Activated CD8-positive, alpha-beta T cell treated with anti-CD3 and anti-CD28 coated beads for 36 hours (primary cell): ENCODE measurements around the gene LRRC14B. TPM values are rescaled to one million over a fixed set of nuclear protein-coding genes. Genes with fewer than 3 reads are reported as not detected.

Experiments
- ATAC-seq: fragments of 200-7000 bp; cut with Tn5 transposase; one replicate; pipeline ENCODE4 v1.10.0; 2021; ENCODE audit warnings: mild to moderate bottlenecking, moderate library complexity
- CTCF ChIA-PET: fragments of 350-600 bp; sonication (Branson Sonifier 250); formaldehyde crosslinking; loops from one replicate; lab custom pipeline; 2021; ENCODE audit warnings: antibody characterized with exemption; lab: Charles Lee
- POLR2A ChIA-PET: fragments of 350-600 bp; sonication (Branson Sonifier 250); formaldehyde crosslinking; loops from one replicate; lab custom pipeline; 2021; ENCODE audit warnings: antibody characterized with exemption; lab: Charles Lee
- DNase-seq: peaks from one replicate; pipeline ENCODE4 v3.0.0-alpha.2; 2020
- H3K27ac Mint-ChIP-seq: one replicate; pipeline ENCODE4 v1.8.0; 2021; ENCODE audit warnings: mild to moderate bottlenecking, mixed read lengths
- H3K27me3 Mint-ChIP-seq: one replicate; pipeline ENCODE4 v1.8.0; 2021; ENCODE audit warnings: mixed read lengths
- H3K36me3 Mint-ChIP-seq: one replicate; pipeline ENCODE4 v1.8.0; 2021; ENCODE audit warnings: low read depth, mixed read lengths
- H3K4me1 Mint-ChIP-seq: one replicate; pipeline ENCODE4 v1.8.0; 2021; ENCODE audit warnings: low read depth, mixed read lengths
- H3K4me3 Mint-ChIP-seq: one replicate; pipeline ENCODE4 v1.8.0; 2021; ENCODE audit warnings: mild to moderate bottlenecking, moderate library complexity, mixed read lengths
- H3K9me3 Mint-ChIP-seq: one replicate; pipeline ENCODE4 v1.8.0; 2021; ENCODE audit warnings: mixed read lengths
- intact Hi-C: fragments of 100-400 bp; cut with micrococcal nuclease; formaldehyde crosslinking; loops from one replicate; pipeline ENCODE4 v1.10.0; 2022
- total RNA-seq, 2 experiments: library from RNA; stranded (reverse); gene quantifications; one replicate each; pipeline ENCODE4 v1.2.3, GENCODE V29; 2021
- TF ChIP-seq, protein P1 (sequence below): fragments of 200-600 bp; IDR thresholded peaks from one replicate; pipeline ENCODE4 v1.8.0; 2022; ENCODE audit warnings: antibody characterized with exemption, mild to moderate bottlenecking

LRRC14B gene
- total RNA-seq, 2 experiments from 2014 or later: 0.16 TPM; not detected in 1

DNA sequence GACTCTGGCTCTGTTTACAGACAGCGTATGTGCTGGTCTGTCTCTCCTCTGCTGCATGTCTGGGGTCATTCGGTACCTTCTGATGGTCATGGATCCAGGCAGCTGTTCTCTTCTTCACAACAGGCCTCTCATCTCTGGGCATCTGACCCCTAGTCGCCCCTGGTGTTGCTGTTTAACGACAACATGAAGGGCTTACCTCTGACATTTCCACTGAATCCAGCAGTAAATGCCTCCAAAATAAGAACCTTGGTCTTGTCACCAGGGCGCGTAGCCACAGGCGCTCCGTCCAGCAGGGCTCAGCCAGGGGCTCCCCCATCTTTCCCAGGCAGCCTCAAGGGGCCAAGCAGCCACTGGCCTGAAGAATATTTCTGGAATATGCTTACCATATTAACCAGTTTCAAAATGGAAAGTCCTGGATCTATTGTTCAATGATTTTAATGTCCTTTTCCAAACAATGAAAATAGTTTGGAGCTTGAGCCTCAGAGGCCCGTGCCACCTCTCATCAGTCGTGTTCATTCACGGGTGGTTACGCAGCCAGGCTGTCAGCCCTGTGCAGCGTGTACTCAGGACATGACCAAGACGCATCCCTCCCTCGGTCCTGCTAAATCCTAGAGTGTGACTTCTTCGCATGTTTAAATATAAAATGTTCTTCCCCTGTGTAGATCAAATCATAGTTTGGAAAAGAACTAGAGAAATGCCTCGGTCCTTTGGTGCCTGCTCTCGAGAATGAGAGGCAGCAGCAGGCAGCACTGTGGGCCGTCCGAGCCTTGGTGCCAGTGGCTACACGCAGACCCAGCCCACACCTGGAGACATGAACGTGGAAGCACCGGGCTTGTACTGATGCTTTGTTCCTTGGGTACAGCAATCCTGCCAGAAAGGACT, 30.1 kb upstream of the LRRC14B start:
- intact Hi-C loops: no loop called here
- H3K9me3 Mint-ChIP-seq: no peaks in the 10 kb centered on the region
- TF ChIP-seq, protein P1, sequence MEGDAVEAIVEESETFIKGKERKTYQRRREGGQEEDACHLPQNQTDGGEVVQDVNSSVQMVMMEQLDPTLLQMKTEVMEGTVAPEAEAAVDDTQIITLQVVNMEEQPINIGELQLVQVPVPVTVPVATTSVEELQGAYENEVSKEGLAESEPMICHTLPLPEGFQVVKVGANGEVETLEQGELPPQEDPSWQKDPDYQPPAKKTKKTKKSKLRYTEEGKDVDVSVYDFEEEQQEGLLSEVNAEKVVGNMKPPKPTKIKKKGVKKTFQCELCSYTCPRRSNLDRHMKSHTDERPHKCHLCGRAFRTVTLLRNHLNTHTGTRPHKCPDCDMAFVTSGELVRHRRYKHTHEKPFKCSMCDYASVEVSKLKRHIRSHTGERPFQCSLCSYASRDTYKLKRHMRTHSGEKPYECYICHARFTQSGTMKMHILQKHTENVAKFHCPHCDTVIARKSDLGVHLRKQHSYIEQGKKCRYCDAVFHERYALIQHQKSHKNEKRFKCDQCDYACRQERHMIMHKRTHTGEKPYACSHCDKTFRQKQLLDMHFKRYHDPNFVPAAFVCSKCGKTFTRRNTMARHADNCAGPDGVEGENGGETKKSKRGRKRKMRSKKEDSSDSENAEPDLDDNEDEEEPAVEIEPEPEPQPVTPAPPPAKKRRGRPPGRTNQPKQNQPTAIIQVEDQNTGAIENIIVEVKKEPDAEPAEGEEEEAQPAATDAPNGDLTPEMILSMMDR: no peak
- ATAC-seq: no peak
- CTCF ChIA-PET: no interaction called here
- H3K27me3 Mint-ChIP-seq: peaks cover 6% of the 10 kb centered on the region
- H3K36me3 Mint-ChIP-seq: no peaks in the 10 kb centered on the region
- POLR2A ChIA-PET: no interaction called here
- no peak overlapping the region for H3K27ac Mint-ChIP-seq
- no peak for DNase-seq
- no peak overlapping the region for H3K4me3 Mint-ChIP-seq
- no peaks in the 10 kb centered on the region for H3K4me1 Mint-ChIP-seq

GRCh38 chr5:161803-162110, 29.5 kb upstream of the LRRC14B start:
- intact Hi-C loops: no loop called here
- TF ChIP-seq, protein P1: no peak
- Mint-ChIP-seq H3K9me3 (no peaks in the 10 kb centered on the region), H3K27ac (no peak overlapping the region), H3K36me3 (no peaks in the 10 kb centered on the region), H3K27me3 (peaks cover 6% of the 10 kb centered on the region), H3K4me1 (no peaks in the 10 kb centered on the region), H3K4me3 (no peak overlapping the region)
- POLR2A ChIA-PET: no interaction called here
- ATAC-seq (no peak), DNase-seq (no peak)
- CTCF ChIA-PET: no interaction called here

DNA sequence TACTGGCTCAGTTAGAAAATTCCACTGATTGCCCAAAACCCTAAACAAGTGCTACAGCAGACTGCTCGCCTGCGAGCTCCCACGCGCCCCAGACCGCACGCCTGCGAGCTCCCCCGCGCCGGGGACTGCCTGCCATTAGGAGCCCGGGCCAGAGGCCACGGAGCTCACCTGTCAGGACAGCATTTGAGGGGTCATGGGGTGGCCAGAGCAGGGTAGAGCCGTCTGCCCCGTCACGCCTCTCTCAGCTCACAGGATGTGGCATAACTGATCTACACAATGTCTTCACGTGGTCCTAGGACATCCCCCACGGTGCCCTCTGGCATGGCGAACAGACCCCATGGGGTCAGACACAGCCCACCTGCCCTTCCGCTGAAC, 29.1 kb upstream of the LRRC14B start:
- H3K36me3 Mint-ChIP-seq: no peaks in the 10 kb centered on the region
- TF ChIP-seq, protein P1: no peak
- ChIA-PET POLR2A (no interaction called here), CTCF (no interaction called here)
- no peak overlapping the region for H3K4me3 Mint-ChIP-seq
- no peaks in the 10 kb centered on the region for H3K9me3 Mint-ChIP-seq
- DNase-seq (no peak), ATAC-seq (no peak)
- no peaks in the 10 kb centered on the region for H3K4me1 Mint-ChIP-seq
- peaks cover 6% of the 10 kb centered on the region for H3K27me3 Mint-ChIP-seq
- no peak overlapping the region for H3K27ac Mint-ChIP-seq
- intact Hi-C loops: no loop called here

DNA sequence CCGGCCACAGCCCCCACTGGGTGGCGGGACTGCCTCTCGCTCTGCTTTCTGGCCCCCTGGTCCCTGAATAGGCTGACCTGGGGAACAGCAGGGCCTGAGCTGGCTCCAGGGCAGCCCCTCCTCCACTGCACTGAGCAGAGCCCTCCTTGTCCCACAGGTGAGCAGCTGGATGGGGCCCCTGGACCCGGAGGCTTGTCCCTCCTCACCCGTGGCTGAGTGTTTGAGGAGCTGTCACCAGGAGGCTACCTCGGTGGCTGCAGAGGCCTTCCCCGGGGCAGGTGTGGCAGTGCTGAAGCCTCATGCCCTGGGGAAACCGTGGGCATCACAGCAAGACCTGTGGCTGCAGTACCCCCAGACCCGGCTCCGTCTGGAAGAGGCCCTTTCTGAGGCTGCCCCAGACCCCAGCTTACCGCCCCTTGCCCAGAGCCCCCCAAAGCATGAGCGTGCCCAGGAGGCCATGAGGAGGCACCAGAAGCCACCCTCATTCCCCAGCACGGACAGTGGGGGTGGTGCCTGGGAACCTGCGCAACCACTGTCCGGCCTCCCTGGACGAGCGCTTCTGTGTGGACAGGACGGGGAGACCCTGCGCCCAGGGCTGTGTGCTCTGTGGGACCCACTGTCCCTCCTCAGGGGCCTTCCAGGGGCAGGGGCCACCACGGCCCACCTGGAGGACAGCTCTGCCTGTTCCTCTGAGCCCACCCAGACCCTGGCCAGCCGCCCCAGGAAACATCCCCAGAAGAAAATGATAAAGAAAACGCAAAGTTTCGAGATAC, 28.5 kb upstream of the LRRC14B start:
- H3K4me1 Mint-ChIP-seq: no peaks in the 10 kb centered on the region
- no peaks in the 10 kb centered on the region for H3K36me3 Mint-ChIP-seq
- no peak overlapping the region for H3K4me3 Mint-ChIP-seq
- no peak for ATAC-seq
- ChIA-PET CTCF (no interaction called here), POLR2A (no interaction called here)
- H3K27ac Mint-ChIP-seq: no peak overlapping the region
- TF ChIP-seq, protein P1: no peak
- intact Hi-C loops: no loop called here
- DNase-seq: no peak
- no peaks in the 10 kb centered on the region for H3K9me3 Mint-ChIP-seq
- H3K27me3 Mint-ChIP-seq: peaks cover 6% of the 10 kb centered on the region

GRCh38 chr5:163338-163620, 28.0 kb upstream of the LRRC14B start:
- CTCF ChIA-PET: no interaction called here
- POLR2A ChIA-PET: no interaction called here
- TF ChIP-seq, protein P1: no peak
- Mint-ChIP-seq H3K27me3 (peaks cover 6% of the 10 kb centered on the region), H3K4me1 (no peaks in the 10 kb centered on the region), H3K9me3 (no peaks in the 10 kb centered on the region), H3K4me3 (no peak overlapping the region), H3K27ac (no peak overlapping the region), H3K36me3 (no peaks in the 10 kb centered on the region)
- intact Hi-C loops: no loop called here
- ATAC-seq (no peak), DNase-seq (no peak)
